Measurements from ENCODE around the gene TGM5. TPM values are rescaled to one million over a fixed set of nuclear protein-coding genes. Genes with fewer than 3 reads are reported as not detected.

The TGM5 gene
- total RNA-seq, 2 donors from 2014 or later, result not detected

- TF ChIP-seq CTCF (conservative IDR thresholded peaks at IDR 0.05), result no peak
- Histone ChIP-seq H3K9me3 (ENCODE audit: control insufficient read depth, low read length) (no peaks in the 10 kb centered on the region), H3K4me3 (ENCODE audit: low read length) (no peak overlapping the region), H3K27me3 (ENCODE audit: control insufficient read depth, insufficient read depth, low read length, poor library complexity, severe bottlenecking) (no peaks in the 10 kb centered on the region), H3K4me1 (ENCODE audit: control insufficient read depth, insufficient read depth, low read length) (no peaks in the 10 kb centered on the region), H3K36me3 (ENCODE audit: control insufficient read depth, insufficient read depth, low read length) (no peaks in the 10 kb centered on the region), H3K27ac (ENCODE audit: low read depth, low read length) (no peak overlapping the region), H3K9ac (ENCODE audit: extremely low read depth, low read length, poor library complexity, severe bottlenecking) (no peak overlapping the region)
- Mint-ChIP-seq H3K27ac (no peak overlapping the region), H3K9me3 (no peaks in the 10 kb centered on the region), H3K4me3 (no peak overlapping the region), H3K4me1 (no peaks in the 10 kb centered on the region), H3K36me3 (ENCODE audit: low read depth) (no peaks in the 10 kb centered on the region), H3K27me3 (ENCODE audit: insufficient read depth) (peaks cover 8% of the 10 kb centered on the region)
- 71 to 91% methylated on average over 4 to 7 of the region's 7 CpGs for WGBS, 2 experiments (ENCODE audit: insufficient coverage in 1 of 2, insufficient read length in 1 of 2)
- DNase-seq, result peak; percentile 24
Measured at GRCh38 chr15:43256341-43256740, 10.4 kb downstream of the TGM5 start.

- peak; percentile 13 for DNase-seq
- peaks cover 5% of the 10 kb centered on the region for H3K27me3 Mint-ChIP-seq (ENCODE audit: insufficient read depth)
- Histone ChIP-seq H3K36me3 (ENCODE audit: control insufficient read depth, insufficient read depth, low read length) (no peaks in the 10 kb centered on the region), H3K27ac (ENCODE audit: low read depth, low read length) (no peak overlapping the region), H3K27me3 (ENCODE audit: control insufficient read depth, insufficient read depth, low read length, poor library complexity, severe bottlenecking) (no peaks in the 10 kb centered on the region), H3K4me3 (ENCODE audit: low read length) (no peak overlapping the region), H3K9me3 (ENCODE audit: control insufficient read depth, low read length) (no peaks in the 10 kb centered on the region), H3K9ac (ENCODE audit: extremely low read depth, low read length, poor library complexity, severe bottlenecking) (no peak overlapping the region), H3K4me1 (ENCODE audit: control insufficient read depth, insufficient read depth, low read length) (no peaks in the 10 kb centered on the region)
- H3K4me3 Mint-ChIP-seq, result no peak overlapping the region
- 82 to 100% methylated on average over 1 to 2 of the region's 2 CpGs for WGBS, 2 experiments (ENCODE audit: insufficient coverage in 1 of 2, insufficient read length in 1 of 2)
- H3K27ac Mint-ChIP-seq, result no peak overlapping the region
- no peaks in the 10 kb centered on the region for H3K9me3 Mint-ChIP-seq
- no peaks in the 10 kb centered on the region for H3K36me3 Mint-ChIP-seq (ENCODE audit: low read depth)
- TF ChIP-seq CTCF (conservative IDR thresholded peaks at IDR 0.05), result no peak
- H3K4me1 Mint-ChIP-seq, result no peaks in the 10 kb centered on the region
Measured at GRCh38 chr15:43255376-43255775, 11.4 kb downstream of the TGM5 start.

- Mint-ChIP-seq H3K9me3 (no peaks in the 10 kb centered on the region), H3K36me3 (ENCODE audit: low read depth) (no peaks in the 10 kb centered on the region), H3K4me1 (no peaks in the 10 kb centered on the region), H3K4me3 (no peak overlapping the region), H3K27ac (no peak overlapping the region), H3K27me3 (ENCODE audit: insufficient read depth) (peaks cover 5% of the 10 kb centered on the region)
- Histone ChIP-seq H3K4me1 (ENCODE audit: control insufficient read depth, insufficient read depth, low read length) (no peaks in the 10 kb centered on the region), H3K27ac (ENCODE audit: low read depth, low read length) (no peak overlapping the region), H3K36me3 (ENCODE audit: control insufficient read depth, insufficient read depth, low read length) (no peaks in the 10 kb centered on the region), H3K27me3 (ENCODE audit: control insufficient read depth, insufficient read depth, low read length, poor library complexity, severe bottlenecking) (no peaks in the 10 kb centered on the region), H3K9ac (ENCODE audit: extremely low read depth, low read length, poor library complexity, severe bottlenecking) (no peak overlapping the region), H3K9me3 (ENCODE audit: control insufficient read depth, low read length) (no peaks in the 10 kb centered on the region), H3K4me3 (ENCODE audit: low read length) (no peak overlapping the region)
- no peak for TF ChIP-seq CTCF (conservative IDR thresholded peaks at IDR 0.05)
- DNase-seq, result peak; percentile 29
- 85 to 90% methylated on average over 13 to 15 of the region's 15 CpGs for WGBS, 2 experiments (ENCODE audit: insufficient coverage in 1 of 2, insufficient read length in 1 of 2)
Measured at GRCh38 chr15:43253431-43254403, 13.0 kb downstream of the TGM5 start.

Measured in endodermal cell (in vitro differentiated cells).